PFSK-1 (cell line): ENCODE data around the gene GTPBP10.

Experiments used
- FOXP2 ChIP-seq: optimal IDR thresholded peaks from 2 replicates; pipeline ENCODE3; 2011; ENCODE audit warnings: borderline replicate concordance, control low read depth, inconsistent platforms; ENCODE audit not compliant: insufficient read depth; ENCODE audit errors: extremely low read length, extremely low read depth
- POLR2AphosphoS5 ChIP-seq: IDR thresholded peaks from 2 replicates; pipeline ENCODE4 v1.6.1; 2012; ENCODE audit warnings: low read depth, mild to moderate bottlenecking, control low read depth, low read length, moderate library complexity
- SIN3A ChIP-seq: IDR thresholded peaks from 2 replicates; pipeline ENCODE4 v1.6.1; 2012; ENCODE audit warnings: mild to moderate bottlenecking, low read length, moderate library complexity, borderline replicate concordance; ENCODE audit not compliant: insufficient read depth
- TAF1 ChIP-seq: IDR thresholded peaks from 2 replicates; pipeline ENCODE4 v1.6.1; 2012; ENCODE audit warnings: low read length, control low read depth, borderline replicate concordance; ENCODE audit not compliant: insufficient read depth
- TF ChIP-seq, protein P1 (sequence below), 2 experiments: IDR thresholded peaks; 2 replicates each; pipeline versions ENCODE4 v1.6.1 to v1.8.0; 2011 to 2012; ENCODE audit warnings: low read depth in 2 of 2, low read length in 2 of 2, control low read depth in 1 of 2, inconsistent platforms in 1 of 2, mild to moderate bottlenecking in 1 of 2, moderate library complexity in 1 of 2; ENCODE audit not compliant: insufficient read depth in 1 of 2

GTPBP10 gene

DNA sequence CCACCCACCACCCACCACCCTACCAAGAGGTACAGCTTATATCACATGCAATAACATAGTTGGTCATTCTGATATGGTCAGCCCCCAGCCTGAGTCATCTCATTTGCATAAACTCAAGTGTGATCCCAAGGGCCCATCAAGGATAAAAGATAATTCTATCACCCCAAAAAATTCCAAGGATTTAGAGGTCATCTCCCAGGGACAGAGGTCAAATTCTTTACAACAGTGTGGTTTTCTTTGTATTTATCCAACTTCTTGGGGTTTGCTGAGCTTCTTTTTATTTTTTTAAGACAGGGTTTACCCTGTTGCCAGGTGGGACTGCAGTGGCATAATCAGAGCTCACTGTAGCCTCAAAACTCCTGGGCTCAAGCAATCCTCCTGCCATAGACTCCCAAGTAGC lies 9.4 kb upstream of the GTPBP10 start:
- TF ChIP-seq POLR2AphosphoS5 (no peak), FOXP2 (no peak), SIN3A (no peak)
- TF ChIP-seq, protein P1, sequence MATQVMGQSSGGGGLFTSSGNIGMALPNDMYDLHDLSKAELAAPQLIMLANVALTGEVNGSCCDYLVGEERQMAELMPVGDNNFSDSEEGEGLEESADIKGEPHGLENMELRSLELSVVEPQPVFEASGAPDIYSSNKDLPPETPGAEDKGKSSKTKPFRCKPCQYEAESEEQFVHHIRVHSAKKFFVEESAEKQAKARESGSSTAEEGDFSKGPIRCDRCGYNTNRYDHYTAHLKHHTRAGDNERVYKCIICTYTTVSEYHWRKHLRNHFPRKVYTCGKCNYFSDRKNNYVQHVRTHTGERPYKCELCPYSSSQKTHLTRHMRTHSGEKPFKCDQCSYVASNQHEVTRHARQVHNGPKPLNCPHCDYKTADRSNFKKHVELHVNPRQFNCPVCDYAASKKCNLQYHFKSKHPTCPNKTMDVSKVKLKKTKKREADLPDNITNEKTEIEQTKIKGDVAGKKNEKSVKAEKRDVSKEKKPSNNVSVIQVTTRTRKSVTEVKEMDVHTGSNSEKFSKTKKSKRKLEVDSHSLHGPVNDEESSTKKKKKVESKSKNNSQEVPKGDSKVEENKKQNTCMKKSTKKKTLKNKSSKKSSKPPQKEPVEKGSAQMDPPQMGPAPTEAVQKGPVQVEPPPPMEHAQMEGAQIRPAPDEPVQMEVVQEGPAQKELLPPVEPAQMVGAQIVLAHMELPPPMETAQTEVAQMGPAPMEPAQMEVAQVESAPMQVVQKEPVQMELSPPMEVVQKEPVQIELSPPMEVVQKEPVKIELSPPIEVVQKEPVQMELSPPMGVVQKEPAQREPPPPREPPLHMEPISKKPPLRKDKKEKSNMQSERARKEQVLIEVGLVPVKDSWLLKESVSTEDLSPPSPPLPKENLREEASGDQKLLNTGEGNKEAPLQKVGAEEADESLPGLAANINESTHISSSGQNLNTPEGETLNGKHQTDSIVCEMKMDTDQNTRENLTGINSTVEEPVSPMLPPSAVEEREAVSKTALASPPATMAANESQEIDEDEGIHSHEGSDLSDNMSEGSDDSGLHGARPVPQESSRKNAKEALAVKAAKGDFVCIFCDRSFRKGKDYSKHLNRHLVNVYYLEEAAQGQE (IDR thresholded peaks at IDR 0.05; ENCODE audit: insufficient read depth in 1 of 2, low read depth in 2 of 2, low read length in 2 of 2), result no peak

DNA sequence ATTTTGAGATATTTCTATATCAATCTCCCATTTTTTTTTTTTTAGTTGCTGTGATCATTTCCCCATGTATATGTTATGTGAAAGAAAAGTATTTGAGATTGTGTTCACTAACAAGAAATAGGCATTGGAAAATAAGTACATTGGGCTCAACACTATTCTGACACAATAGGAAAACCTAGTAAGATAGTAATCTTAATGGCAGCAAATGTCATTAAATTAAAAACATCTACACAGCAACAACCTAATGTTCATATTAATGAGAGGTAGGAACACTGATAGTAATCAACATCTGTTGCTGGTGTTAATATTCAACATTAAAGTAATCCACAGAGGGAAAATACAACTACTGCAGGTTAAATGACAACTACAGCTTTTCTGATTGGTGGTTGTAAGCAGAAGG lies 1.5 kb upstream of the GTPBP10 start:
- TF ChIP-seq SIN3A (no peak), TAF1 (no peak), FOXP2 (no peak), POLR2AphosphoS5 (no peak)
- TF ChIP-seq, protein P1 (IDR thresholded peaks at IDR 0.05; ENCODE audit: insufficient read depth in 1 of 2, low read depth in 2 of 2, low read length in 2 of 2), result no peak

DNA sequence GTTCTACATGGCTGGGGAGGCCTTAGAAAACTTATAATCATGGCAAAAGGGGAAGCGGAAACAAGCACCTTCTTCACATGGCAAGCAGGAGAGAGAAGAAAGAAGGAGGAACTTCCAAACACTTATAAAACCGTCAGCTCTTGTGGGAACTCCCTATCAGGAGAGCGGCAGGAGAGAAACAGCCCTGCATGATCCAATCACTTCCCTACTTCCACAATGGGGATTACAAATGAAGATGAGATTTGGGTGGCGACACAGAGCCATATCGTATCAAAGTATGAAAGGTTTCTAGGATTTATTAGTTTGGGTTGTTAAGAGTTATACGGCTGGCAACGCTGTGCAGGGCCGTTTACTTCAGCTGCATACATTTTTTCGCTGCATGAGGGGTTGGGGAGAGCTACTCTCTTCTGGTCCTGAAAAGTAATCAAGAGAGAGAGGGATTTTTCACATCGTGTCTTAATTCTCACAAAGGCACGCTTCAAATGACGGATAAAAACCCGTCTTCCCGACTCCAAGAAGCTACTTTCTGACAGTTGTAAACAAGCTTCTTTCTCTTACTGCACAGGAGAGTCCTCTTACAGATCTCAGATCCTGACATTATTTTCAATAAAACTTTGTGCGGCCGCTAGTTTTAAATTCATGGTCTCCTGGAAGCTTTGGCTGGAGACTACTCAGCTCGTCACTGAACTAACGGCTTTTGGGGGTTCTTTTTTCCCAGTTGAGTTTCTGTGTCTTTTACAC lies 751 bp upstream of the GTPBP10 start:
- TF ChIP-seq, protein P1 (IDR thresholded peaks at IDR 0.05; ENCODE audit: insufficient read depth in 1 of 2, low read depth in 2 of 2, low read length in 2 of 2), result no peak

DNA sequence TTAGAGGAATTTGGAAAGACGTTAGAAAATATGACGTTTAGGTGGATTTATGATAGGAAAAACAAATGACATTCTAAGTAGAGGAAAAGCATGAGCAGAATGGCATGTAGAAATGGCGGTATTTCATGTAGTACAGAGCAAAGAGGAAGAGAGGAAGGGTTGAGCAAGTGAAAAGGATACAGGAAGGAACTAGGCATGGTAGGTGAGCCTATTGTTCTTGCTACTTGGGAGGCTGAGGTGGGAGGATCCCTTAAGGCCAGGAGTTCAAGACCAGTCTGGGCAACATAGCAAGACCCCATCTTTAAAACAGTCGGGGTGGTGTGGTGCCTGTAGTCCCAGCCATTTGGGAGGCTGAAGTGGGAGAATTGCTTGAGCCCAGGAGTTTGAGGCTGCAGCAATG lies 1.2 kb downstream of the GTPBP10 start:
- no peak for TF ChIP-seq SIN3A
- TF ChIP-seq FOXP2, result no peak
- TF ChIP-seq POLR2AphosphoS5, result no peak

DNA sequence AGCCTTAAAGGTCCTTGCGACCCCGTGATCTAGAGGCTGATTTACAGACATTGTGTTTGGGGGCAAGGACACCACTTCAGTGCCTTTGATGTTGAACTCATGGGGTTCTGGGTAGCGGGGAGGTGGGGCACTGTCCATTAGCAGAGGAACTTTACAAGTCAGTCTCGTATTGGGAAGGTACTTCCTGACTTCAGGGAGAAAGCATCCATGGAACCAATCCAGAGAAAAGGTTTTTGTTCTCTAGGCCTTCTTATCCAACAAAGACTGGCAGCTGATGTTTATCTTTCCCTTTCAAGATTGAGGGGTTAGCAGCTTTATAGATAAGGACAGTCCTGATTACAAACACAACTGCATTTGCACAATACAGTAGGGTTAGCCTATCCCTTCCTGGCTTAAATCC lies 2.8 kb downstream of the GTPBP10 start:
- TF ChIP-seq TAF1 (no peak), FOXP2 (no peak), SIN3A (no peak), POLR2AphosphoS5 (no peak)
- TF ChIP-seq, protein P1 (IDR thresholded peaks at IDR 0.05; ENCODE audit: insufficient read depth in 1 of 2, low read depth in 2 of 2, low read length in 2 of 2), result no peak
